GM12874 (cell line): Measurements from ENCODE around the gene TAOK3.

Source experiments
- TF ChIP-seq, protein P1 (sequence below): IDR thresholded peaks from 2 replicates; pipeline ENCODE4 v1.5.1; 2011; ENCODE audit warnings: low read depth, mild to moderate bottlenecking, control low read depth, low read length, moderate library complexity; ENCODE audit not compliant: insufficient read depth

TAOK3 gene

DNA sequence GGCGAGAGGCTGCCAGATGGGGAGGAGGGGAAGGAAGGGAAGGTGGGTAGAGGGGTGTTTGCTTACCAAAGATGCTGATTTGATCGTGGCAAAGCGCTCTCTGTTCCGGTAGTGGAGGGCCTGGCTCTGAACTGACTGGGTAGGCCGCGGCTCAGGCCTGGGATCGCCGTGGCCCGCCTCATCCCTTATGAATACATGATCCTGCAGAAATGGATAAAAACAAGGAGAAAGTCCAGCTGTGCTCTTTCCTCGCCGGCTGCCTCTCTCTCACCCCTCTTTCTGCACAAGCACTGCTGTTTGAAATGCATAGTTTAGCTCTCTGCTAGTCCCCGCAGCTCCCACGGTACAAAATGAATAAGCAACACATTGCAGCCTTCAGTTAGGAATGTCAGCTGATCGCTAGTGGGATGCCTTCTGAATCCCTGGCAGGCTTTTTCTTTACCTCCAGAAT, 182.9 kb downstream of the TAOK3 start:
- TF ChIP-seq, protein P1, sequence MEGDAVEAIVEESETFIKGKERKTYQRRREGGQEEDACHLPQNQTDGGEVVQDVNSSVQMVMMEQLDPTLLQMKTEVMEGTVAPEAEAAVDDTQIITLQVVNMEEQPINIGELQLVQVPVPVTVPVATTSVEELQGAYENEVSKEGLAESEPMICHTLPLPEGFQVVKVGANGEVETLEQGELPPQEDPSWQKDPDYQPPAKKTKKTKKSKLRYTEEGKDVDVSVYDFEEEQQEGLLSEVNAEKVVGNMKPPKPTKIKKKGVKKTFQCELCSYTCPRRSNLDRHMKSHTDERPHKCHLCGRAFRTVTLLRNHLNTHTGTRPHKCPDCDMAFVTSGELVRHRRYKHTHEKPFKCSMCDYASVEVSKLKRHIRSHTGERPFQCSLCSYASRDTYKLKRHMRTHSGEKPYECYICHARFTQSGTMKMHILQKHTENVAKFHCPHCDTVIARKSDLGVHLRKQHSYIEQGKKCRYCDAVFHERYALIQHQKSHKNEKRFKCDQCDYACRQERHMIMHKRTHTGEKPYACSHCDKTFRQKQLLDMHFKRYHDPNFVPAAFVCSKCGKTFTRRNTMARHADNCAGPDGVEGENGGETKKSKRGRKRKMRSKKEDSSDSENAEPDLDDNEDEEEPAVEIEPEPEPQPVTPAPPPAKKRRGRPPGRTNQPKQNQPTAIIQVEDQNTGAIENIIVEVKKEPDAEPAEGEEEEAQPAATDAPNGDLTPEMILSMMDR: no peak

DNA sequence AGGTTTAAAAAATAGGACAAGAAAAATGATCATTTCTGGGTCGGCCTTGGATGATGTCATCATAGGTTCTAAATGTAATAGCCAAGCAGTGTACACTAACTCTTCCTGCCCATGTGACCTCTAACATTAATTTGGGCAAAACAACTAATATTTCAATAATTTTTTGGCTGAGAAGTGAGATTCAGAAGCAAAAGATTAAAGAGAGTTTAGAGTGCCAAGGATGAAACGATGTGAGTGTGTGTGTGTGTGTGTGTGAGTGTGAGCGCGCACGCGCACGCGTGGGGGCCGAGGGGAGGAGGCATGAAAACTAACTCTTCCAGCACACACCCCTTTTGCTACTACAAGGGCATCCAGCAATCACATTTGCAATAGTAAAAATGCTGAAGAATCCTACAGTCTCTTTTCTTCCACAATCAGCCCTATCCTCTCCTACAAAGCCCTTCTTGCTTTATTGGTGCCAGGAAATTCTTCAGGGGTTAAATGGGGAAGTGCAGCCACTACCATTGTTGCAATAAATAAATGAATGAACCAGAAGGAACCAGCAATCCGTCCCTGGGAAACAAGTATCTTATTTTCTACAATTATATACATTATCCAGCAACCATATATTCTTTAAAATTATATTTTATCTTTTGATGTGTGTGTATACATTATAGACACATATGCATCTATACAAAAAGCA, 183.9 kb downstream of the TAOK3 start:
- TF ChIP-seq, protein P1: no peak

DNA sequence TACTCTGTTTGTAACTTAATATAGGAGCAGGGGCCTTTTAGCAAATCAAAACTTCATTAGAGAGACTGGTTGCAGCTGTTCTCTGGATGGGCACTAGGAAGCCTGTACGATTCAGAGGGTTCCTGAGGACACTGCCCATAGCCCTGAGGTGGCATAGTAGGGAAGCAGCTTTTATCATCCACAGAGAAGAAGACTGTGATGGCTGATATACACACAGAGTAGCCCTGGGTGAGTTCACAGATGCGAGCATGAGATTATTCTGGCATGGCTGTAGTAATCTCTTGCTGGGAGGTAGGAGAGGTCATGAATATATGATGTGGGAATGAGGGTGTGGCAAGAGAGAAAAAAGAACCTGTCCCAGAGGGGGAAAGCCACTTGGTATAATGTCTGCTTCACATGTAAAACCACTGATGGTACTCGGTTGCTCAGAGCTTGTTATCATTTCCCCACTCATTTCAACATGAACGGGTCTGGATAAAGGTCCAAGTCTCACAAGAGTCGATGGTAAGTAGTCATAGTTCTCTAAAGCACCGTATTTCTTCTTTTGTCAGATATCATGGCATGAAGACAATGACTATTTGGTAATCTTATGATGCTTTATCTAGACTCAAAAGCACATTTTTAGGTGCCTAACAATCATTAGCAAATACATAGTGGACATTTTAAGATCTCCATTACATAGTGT, 184.8 kb downstream of the TAOK3 start:
- TF ChIP-seq, protein P1: no peak

DNA sequence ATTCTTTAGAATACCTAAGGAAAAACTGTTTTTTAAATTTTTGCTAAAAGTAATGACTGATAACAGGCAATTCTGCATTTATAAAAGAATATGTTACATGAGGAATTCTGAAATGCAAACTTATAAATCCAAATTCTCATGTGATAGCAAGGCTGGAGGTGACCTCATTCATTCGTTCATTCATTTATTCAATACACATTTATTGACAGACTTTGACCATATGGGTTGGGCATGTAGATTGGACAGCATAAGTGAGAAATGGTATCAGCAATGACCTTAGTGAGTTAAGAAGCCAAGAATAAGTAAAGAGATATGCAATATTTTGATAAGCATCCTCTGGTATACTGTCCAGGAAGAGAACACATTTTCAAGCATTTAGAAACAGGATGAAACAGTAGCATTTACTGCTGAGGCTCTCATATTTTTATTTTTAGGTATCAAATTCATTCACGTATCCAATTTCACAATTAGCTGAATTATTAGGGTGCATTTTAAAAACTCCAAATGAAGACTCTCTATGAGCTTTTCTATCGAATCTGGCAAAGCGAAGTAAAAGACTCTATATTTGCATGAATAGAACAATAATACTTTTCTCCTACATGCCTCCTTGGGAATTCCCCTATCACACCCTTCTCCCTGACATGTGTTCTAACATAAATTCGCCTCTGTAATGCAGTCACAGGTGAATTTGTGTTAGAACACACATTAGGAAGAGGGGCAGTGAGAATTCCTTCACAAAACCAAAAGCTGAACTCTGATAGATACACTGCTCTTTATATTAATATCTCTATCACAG, 186.9 kb downstream of the TAOK3 start:
- TF ChIP-seq, protein P1: no peak

DNA sequence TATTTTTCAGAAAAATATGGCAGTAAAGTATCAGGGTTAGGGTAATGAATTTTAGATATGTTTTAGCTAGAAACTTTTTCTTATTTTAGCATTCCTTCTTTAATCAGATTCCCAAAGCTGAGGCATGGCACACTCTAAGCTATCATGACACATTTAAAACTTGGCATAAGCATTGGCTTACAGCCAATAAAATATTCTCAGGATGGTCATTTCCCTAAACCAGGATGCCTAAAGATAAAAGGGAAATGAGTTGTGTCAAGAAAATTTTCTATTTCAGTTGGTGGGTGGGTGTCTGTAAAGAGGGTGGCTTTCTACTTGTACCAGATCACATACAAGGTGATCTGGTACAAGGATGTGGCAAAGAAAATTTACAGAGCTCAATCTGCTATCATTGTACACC, 189.0 kb downstream of the TAOK3 start:
- TF ChIP-seq, protein P1: no peak

DNA sequence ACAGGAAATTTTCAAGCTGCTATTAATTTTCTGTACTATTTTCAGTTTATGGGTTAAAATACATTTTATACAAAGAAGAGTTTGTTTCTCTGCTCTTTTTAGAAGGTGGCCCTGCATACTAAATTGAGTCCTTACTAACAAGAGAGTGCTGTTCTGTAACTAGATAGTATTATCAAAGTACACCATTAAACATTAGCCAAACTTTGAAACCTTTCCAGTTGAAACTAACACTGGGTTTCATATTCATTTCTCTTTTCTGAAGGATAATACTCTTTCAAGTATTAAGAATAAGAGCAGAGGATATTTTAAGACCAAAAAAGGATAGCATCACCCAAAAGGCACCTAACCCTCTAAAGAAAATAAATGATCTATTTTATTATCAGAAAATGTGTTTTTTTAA, 189.6 kb downstream of the TAOK3 start:
- TF ChIP-seq, protein P1: no peak

DNA sequence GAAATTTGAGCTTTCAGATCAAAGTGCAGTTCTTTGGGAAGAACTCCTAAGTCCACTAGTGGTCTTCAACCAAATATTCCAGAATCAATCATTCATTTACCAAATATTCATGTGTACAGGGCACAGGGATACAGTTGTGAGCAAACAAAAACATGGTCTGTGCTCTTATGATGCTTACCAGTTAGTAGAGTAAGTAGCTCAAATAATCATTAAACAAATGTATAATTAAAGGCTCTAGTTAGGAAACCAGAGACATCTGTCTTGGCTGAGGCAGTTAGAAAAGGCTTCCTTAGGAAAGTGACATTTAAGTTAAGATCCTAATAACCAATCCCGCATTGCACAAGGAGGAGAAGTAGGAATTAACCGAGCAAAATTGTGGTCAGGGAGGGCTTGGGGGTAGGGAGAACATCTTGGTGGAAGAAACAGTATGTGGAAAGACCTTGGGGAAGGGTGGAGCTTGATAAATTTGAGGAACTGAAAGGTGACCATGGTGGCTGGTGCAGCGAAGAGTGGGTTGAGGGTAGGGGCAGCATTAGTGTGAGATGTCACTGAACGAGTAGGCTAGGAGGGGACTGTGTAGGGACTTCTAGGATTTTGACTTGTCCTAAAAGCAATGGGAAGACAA, 196.8 kb downstream of the TAOK3 start:
- TF ChIP-seq, protein P1: no peak
